Measurements from ENCODE around the gene ZFYVE28. TPM values are rescaled to one million over a fixed set of nuclear protein-coding genes. Genes with fewer than 3 reads are reported as not detected.

ZFYVE28 gene
- total RNA-seq, 6 experiments from 2014 or later = 2.5 to 9.6 (median 4.8) TPM

DNA sequence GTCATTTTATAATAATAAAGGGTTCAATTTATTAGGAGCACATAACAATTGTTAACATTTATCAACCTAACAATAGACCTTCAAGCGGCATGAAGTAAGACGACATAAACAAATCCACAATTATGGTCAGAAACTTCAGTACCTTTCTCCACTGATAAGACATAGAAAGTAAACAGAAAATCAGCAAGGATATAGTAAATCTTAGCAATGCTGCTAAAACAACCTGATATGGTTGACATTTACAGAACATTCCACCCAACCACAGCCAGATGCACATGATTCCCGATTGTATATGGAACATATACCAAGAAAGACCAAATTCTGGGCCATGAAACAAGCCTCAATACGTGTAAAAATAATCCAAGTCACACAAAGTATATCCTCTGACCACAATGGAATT lies 71.3 kb downstream of the ZFYVE28 start:
- no peak overlapping the region for H3K27ac ChIP-seq
- no peaks in the 10 kb centered on the region for H3K4me1 ChIP-seq
- whole genome bisulfite sequencing (ENCODE audit: insufficient coverage, low coverage, low lambda C conversion rate, missing lambda C conversion rate) = 82% methylated on average over 4 of the region's 4 CpGs
- TF ChIP-seq, protein P1, sequence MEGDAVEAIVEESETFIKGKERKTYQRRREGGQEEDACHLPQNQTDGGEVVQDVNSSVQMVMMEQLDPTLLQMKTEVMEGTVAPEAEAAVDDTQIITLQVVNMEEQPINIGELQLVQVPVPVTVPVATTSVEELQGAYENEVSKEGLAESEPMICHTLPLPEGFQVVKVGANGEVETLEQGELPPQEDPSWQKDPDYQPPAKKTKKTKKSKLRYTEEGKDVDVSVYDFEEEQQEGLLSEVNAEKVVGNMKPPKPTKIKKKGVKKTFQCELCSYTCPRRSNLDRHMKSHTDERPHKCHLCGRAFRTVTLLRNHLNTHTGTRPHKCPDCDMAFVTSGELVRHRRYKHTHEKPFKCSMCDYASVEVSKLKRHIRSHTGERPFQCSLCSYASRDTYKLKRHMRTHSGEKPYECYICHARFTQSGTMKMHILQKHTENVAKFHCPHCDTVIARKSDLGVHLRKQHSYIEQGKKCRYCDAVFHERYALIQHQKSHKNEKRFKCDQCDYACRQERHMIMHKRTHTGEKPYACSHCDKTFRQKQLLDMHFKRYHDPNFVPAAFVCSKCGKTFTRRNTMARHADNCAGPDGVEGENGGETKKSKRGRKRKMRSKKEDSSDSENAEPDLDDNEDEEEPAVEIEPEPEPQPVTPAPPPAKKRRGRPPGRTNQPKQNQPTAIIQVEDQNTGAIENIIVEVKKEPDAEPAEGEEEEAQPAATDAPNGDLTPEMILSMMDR (IDR thresholded peaks at IDR 0.05) = no peak
- TF ChIP-seq POLR2A (IDR thresholded peaks at IDR 0.05) = no peak
- no peak overlapping the region for H3K4me3 ChIP-seq
- ATAC-seq (no peak), DNase-seq (no peak)
- intact Hi-C loops (cut with DNase I) = no loop called here
- no peaks in the 10 kb centered on the region for H3K27me3 ChIP-seq
- no peaks in the 10 kb centered on the region for H3K9me3 ChIP-seq
- no peaks in the 10 kb centered on the region for H3K36me3 ChIP-seq

DNA sequence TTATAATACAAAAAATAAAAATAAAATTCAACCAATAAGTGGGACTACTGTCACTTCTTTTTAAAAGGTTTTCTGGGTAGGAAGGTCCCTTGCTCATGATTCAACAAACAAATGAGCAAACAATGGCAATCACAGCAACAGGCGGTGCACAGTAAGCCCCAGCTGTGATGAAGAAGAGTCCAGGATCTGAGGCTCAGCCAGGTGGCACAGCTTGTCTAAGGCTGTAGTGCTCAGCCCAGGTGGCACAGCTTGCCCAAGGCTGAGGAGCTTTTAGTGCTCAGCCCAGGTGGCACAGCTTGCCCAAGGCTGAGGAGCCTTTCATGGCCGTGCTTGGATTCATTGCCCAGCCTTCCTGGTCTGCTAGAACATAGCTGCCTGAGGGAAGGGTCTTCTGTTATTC lies 75.0 kb downstream of the ZFYVE28 start:
- H3K36me3 ChIP-seq = no peaks in the 10 kb centered on the region
- no peaks in the 10 kb centered on the region for H3K9me3 ChIP-seq
- no peak for ATAC-seq
- WGBS (ENCODE audit: insufficient coverage, low coverage, low lambda C conversion rate, missing lambda C conversion rate) = 100% methylated on average over 1 of the region's 2 CpGs
- no peaks in the 10 kb centered on the region for H3K27me3 ChIP-seq
- intact Hi-C loops (cut with DNase I) = no loop called here
- no peak overlapping the region for H3K27ac ChIP-seq
- H3K4me3 ChIP-seq = no peak overlapping the region
- DNase-seq = no peak
- TF ChIP-seq, protein P1 (IDR thresholded peaks at IDR 0.05) = no peak
- TF ChIP-seq POLR2A (IDR thresholded peaks at IDR 0.05) = no peak
- no peaks in the 10 kb centered on the region for H3K4me1 ChIP-seq

DNA sequence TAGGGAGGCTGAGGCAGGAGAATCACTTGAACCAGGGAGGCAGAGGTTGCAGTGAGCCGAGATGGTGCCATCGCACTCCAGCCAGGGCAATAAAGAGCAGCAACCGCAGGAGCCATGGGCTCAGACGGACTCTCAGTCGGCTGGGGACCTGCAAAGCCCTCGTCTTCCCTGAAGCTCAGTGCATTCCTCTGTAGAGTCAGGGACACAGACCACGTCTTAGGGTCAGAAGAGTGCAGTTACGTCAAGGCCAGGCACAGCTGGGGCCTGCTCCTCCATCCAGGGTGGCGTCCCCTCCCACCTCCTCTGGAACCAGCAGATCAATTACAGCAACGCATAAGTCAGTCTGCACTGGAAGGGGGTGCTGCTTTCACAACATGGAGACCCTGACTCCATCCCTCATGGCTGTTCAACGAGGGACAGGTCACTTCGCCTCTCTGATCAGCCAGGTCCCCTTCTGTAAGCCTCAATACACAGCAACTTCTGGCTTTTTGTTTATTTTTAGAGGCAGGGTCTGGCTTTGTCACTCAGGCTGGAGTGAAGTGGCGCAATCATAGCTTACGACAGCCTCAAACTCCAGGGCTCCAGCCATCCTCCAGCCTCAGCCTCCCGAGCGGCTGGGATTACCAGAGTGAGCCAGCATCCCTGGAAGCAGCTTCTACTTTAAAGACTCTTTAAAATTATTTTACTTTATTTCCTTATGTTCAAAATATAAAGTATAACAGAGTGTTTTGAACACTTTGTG lies 76.4 kb downstream of the ZFYVE28 start:
- WGBS (ENCODE audit: insufficient coverage, low coverage, low lambda C conversion rate, missing lambda C conversion rate) = 85% methylated on average over 4 of the region's 16 CpGs
- DNase-seq = peak in 1 of 3 donors; percentile 24

DNA sequence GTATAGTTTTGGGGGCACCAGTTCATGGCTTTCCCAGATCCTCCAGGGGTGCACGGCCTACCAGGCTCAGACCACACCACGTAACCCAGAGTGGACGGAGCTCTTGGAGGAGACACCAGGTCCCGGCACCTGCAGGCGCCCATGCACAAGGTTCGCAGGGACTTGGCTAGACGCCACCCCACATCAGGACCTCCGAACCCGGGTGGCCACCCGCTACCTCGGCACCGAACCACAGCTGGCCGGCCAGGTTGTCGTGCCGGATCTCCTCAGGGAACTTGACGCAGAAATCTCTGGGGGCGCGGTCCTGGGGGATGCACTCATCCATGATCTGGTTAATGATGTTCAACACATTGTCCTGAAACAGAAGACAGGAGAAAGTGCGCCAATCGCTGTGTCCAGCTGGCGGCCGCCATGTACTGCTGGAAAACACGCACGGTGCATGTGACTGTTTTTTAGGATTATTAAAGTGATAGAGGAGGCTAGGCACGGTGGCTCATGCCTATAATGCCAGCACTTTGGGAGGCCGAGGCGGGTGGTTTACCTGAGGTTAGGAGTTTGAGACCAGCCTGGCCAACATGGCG lies 77.1 kb downstream of the ZFYVE28 start:
- Histone ChIP-seq H3K4me1 (no peaks in the 10 kb centered on the region), H3K4me3 (no peak overlapping the region), H3K36me3 (no peaks in the 10 kb centered on the region), H3K9me3 (no peaks in the 10 kb centered on the region), H3K27ac (no peak overlapping the region), H3K27me3 (no peaks in the 10 kb centered on the region)
- TF ChIP-seq, protein P1 (IDR thresholded peaks at IDR 0.05) = no peak
- TF ChIP-seq POLR2A (IDR thresholded peaks at IDR 0.05) = no peak
- WGBS (ENCODE audit: insufficient coverage, low coverage, low lambda C conversion rate, missing lambda C conversion rate) = 92% methylated on average over 11 of the region's 28 CpGs
- DNase-seq = peak in 1 of 3 donors; percentile 46
- ATAC-seq = no peak
- intact Hi-C loops (cut with DNase I) = no loop called here

More for the DNA sequence above, 76.4 kb downstream of the ZFYVE28 start:
- Histone ChIP-seq H3K4me1 (no peaks in the 10 kb centered on the region), H3K27me3 (no peaks in the 10 kb centered on the region), H3K9me3 (no peaks in the 10 kb centered on the region), H3K27ac (no peak overlapping the region), H3K4me3 (no peak overlapping the region), H3K36me3 (no peaks in the 10 kb centered on the region)
- no peak for ATAC-seq
- TF ChIP-seq, protein P1 (IDR thresholded peaks at IDR 0.05) = no peak
- no peak for TF ChIP-seq POLR2A (IDR thresholded peaks at IDR 0.05)
- intact Hi-C loops (cut with DNase I) = no loop called here
